Psoas muscle (tissue), 8 donors: ENCODE results near the gene SNRPB2. TPM values are rescaled to one million over a fixed set of nuclear protein-coding genes. Genes with fewer than 3 reads are reported as not detected.

ENCODE experiments used
- ATAC-seq, 4 donors: fragments of 200-7000 bp; cut with Tn5 transposase; one replicate each; pipeline ENCODE4 v1.9.1; 2020; ENCODE audit warnings: moderate library complexity in 3 of 4, mild to moderate bottlenecking in 2 of 4
- DNase-seq, 2 donors: peaks; one replicate each; pipeline ENCODE4 v3.0.0-alpha.2; 2020
- H3K27ac ChIP-seq: fragments of 200-600 bp; one replicate; pipeline ENCODE4 v1.8.0; 2022
- H3K27me3 ChIP-seq, 3 donors: fragments of 200-600 bp in 1 of 3; one replicate each; pipeline versions ENCODE4 v1.6.1 to v1.8.0; 2013 to 2022; ENCODE audit warnings: low read length in 2 of 3, mild to moderate bottlenecking in 2 of 3, moderate library complexity in 1 of 3; ENCODE audit not compliant: insufficient read depth in 3 of 3
- H3K36me3 ChIP-seq, 2 donors: fragments of 200-600 bp in 1 of 2; one replicate each; pipeline versions ENCODE4 v1.6.1 to v1.8.0; 2013 to 2022; ENCODE audit warnings: low read depth in 1 of 2, mild to moderate bottlenecking in 1 of 2, moderate library complexity in 1 of 2; ENCODE audit not compliant: insufficient read depth in 1 of 2
- H3K4me1 ChIP-seq: fragments of 200-600 bp; one replicate; pipeline ENCODE4 v1.8.0; 2022
- H3K4me3 ChIP-seq: fragments of 200-600 bp; one replicate; pipeline ENCODE4 v1.8.0; 2022; ENCODE audit warnings: mild to moderate bottlenecking
- H3K9me3 ChIP-seq: fragments of 200-600 bp; one replicate; pipeline ENCODE4 v1.8.0; 2022
- WGBS, 3 donors: extraction: QIAGEN DNeasy Blood & Tissue Kit; methylation state at CpG; one replicate each; pipeline versions ENCODE4 v1.1.6 to v1.1.7; 2013; 5-methylcytosine and 5-hydroxymethylcytosine counted together
- intact Hi-C, 2 donors: fragments of 100-400 bp; cut with DNase I; formaldehyde crosslinking; loops; one replicate each; pipeline versions ENCODE4 v1.11.0 to v1.14.2; 2022
- polyA plus RNA-seq, 3 donors: library from polyadenylated mRNA; stranded (reverse); fragments of 200-250 nt; gene quantifications; one replicate each; pipeline ENCODE4 v1.2.3, GENCODE V29; 2013
- total RNA-seq, 4 donors: library from RNA; stranded (reverse); fragmentation: NEBNext Ultra II Directional in 2 of 4; extraction: Animal tissue kit (Norgen Biotek cat#: 25700) in 2 of 4; gene quantifications; one replicate each; pipeline versions ENCODE4 v1.2.1 to v1.2.4, GENCODE V29; 2021 to 2023
- TF ChIP-seq, protein P1 (sequence below): fragments of 200-600 bp; IDR thresholded peaks from one replicate; pipeline ENCODE4 v1.8.0; 2022; ENCODE audit warnings: antibody characterized with exemption
- donor health status: healthy with polysubstance abuse.
- donor health status: DM: no; HTN: no; CAD: no; lungs with moderate emphysema.
- donor health status: Bipolar disorder and iron deficiency.
- donor health status: healthy.
- donor health status: DM: yes; HTN: yes; CAD: no.
- donor health status: DM: no; HTN: no; CAD: no.
- donor health status: DM: no; HTN: no; CAD: no.
- donor health status: DM: yes; HTN: yes; CAD: no.

Gene SNRPB2
- total and polyA plus RNA-seq, 7 donors: 33.1 to 92.2 (median 43.0) TPM

DNA sequence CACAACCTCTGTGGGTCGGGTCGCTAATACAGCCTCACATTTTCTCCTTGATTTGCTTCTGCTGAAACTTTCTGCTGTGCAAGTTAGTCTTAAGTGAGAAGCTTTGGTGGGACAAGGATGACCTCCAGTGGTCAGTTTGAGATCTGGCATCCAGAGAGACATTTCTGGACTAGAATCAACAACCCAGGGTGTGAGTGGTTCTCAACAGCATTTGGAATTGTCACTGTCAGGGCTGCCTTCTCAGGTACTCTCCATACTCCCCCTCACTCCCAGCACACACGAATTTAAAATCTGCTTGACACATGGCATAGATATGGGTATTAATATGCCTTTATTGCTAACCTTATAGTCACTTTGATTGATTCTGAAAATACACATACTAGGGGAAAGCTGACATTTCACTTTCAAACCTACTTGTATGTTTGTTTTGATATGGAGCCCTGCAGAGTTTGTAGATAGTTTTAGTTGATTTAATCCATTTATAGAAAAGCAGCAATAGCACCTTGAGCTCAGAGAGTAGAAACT is 31.5 kb downstream of the SNRPB2 start:
- intact Hi-C loops: loop anchor here (2.0 to 5.0 kb wide), 3 partner anchors 59 to 244 kb away; no protein-coding TSS in a partner anchor
- no peak overlapping the region for H3K4me3 ChIP-seq
- H3K27me3 ChIP-seq: no peaks in the 10 kb centered on the region
- no peaks in the 10 kb centered on the region for H3K9me3 ChIP-seq
- WGBS, 3 donors: 0 to 2% (median 1%) methylated on average over 3 of the region's 3 CpGs
- TF ChIP-seq, protein P1, sequence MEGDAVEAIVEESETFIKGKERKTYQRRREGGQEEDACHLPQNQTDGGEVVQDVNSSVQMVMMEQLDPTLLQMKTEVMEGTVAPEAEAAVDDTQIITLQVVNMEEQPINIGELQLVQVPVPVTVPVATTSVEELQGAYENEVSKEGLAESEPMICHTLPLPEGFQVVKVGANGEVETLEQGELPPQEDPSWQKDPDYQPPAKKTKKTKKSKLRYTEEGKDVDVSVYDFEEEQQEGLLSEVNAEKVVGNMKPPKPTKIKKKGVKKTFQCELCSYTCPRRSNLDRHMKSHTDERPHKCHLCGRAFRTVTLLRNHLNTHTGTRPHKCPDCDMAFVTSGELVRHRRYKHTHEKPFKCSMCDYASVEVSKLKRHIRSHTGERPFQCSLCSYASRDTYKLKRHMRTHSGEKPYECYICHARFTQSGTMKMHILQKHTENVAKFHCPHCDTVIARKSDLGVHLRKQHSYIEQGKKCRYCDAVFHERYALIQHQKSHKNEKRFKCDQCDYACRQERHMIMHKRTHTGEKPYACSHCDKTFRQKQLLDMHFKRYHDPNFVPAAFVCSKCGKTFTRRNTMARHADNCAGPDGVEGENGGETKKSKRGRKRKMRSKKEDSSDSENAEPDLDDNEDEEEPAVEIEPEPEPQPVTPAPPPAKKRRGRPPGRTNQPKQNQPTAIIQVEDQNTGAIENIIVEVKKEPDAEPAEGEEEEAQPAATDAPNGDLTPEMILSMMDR: peak; percentile 81
- H3K4me1 ChIP-seq: no peaks in the 10 kb centered on the region
- ATAC-seq (peak; percentile 60 to 91 (median 79)), DNase-seq (no peak)
- no peaks in the 10 kb centered on the region for H3K36me3 ChIP-seq
- no peak overlapping the region for H3K27ac ChIP-seq

DNA sequence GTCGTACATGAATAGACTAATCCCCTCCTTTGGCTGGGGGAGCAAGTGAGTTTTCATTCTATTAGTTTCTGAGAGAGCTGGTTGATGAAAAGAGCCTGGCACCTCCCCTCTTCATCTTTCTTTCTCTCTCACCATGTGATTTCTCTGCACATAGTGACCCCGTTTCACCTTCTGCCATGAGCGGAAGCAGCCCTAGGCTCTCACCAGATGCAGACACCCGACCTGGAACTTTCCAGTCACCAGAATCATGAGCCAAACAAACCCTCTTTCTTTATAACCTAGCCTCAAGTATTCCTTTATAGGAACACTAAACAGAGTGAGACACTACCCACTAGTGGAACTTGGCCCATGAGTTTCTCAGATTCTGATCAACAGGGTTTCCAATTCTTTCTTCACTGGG is 34.7 kb downstream of the SNRPB2 start:
- TF ChIP-seq, protein P1: no peak
- no peak for ATAC-seq
- H3K9me3 ChIP-seq: no peaks in the 10 kb centered on the region
- intact Hi-C loops: loop anchor here (5.0 kb wide), 2 partner anchors 62 to 247 kb away; no protein-coding TSS in a partner anchor
- H3K4me1 ChIP-seq: no peaks in the 10 kb centered on the region
- H3K27ac ChIP-seq: no peak overlapping the region
- no peak for DNase-seq
- H3K36me3 ChIP-seq: no peaks in the 10 kb centered on the region
- no peak overlapping the region for H3K4me3 ChIP-seq
- 37 to 44% (median 41%) methylated on average over 4 of the region's 4 CpGs for WGBS, 3 donors
- peaks cover 0 to 3% (median 0%) of the 10 kb centered on the region in 3 donors for H3K27me3 ChIP-seq

DNA sequence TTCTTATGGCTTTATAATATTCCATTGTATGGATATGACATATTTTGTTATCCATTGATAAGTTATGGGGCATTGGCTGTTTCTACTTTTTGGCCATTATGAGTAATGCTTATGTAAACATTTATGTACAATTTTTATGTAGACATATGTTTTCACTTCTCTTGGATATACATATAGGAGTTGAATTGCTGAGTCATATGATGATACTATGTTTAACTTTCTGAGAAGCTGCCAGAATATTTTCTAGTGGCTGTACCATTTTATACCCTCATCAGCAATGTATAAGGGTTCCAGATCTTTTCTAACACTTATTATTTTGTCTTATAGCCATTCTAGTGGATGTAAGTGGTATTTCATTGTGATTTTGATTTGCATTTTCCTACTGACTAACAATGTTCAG is 41.4 kb downstream of the SNRPB2 start:
- DNase-seq: no peak
- no peak overlapping the region for H3K27ac ChIP-seq
- ATAC-seq: no peak
- TF ChIP-seq, protein P1: no peak
- intact Hi-C loops: no loop called here
- no peak overlapping the region for H3K4me3 ChIP-seq
- no peaks in the 10 kb centered on the region for H3K9me3 ChIP-seq
- H3K4me1 ChIP-seq: no peaks in the 10 kb centered on the region
- peaks cover 0 to 3% (median 0%) of the 10 kb centered on the region in 3 donors for H3K27me3 ChIP-seq
- no peaks in the 10 kb centered on the region for H3K36me3 ChIP-seq

- H3K36me3 ChIP-seq: no peaks in the 10 kb centered on the region
- ATAC-seq (no peak), DNase-seq (no peak)
- H3K27ac ChIP-seq: no peak overlapping the region
- TF ChIP-seq, protein P1: no peak
- 73 to 89% (median 79%) methylated on average over 1 of the region's 1 CpG for WGBS, 3 donors
- H3K27me3 ChIP-seq: no peaks in the 10 kb centered on the region
- H3K4me1 ChIP-seq: no peaks in the 10 kb centered on the region
- intact Hi-C loops: no loop called here
- no peak overlapping the region for H3K4me3 ChIP-seq
- H3K9me3 ChIP-seq: no peaks in the 10 kb centered on the region
These were observed 46.1 kb downstream of the SNRPB2 start for GRCh38 chr20:16775961-16776360.

- 32 to 50% (median 34%) methylated on average over 1 of the region's 1 CpG for WGBS, 3 donors
- ATAC-seq (no peak), DNase-seq (no peak)
- H3K4me3 ChIP-seq: no peak overlapping the region
- H3K27me3 ChIP-seq: no peaks in the 10 kb centered on the region
- TF ChIP-seq, protein P1: no peak
- H3K36me3 ChIP-seq: no peaks in the 10 kb centered on the region
- no peaks in the 10 kb centered on the region for H3K4me1 ChIP-seq
- no peak overlapping the region for H3K27ac ChIP-seq
- intact Hi-C loops: no loop called here
- H3K9me3 ChIP-seq: no peaks in the 10 kb centered on the region
These were observed 47.3 kb downstream of the SNRPB2 start for GRCh38 chr20:16777126-16777525.
